ENCODE data around the gene VPS35L. TPM values are rescaled to one million over a fixed set of nuclear protein-coding genes. Genes with fewer than 3 reads are reported as not detected.
"Not testable (repeated sequence)": the region's sequence is repeated elsewhere in the genome, so short reads cannot be mapped to it uniquely, and the experiment has no call there.

The VPS35L gene
- total RNA-seq, 1 donor from 2014 or later: 79.0 TPM

DNA sequence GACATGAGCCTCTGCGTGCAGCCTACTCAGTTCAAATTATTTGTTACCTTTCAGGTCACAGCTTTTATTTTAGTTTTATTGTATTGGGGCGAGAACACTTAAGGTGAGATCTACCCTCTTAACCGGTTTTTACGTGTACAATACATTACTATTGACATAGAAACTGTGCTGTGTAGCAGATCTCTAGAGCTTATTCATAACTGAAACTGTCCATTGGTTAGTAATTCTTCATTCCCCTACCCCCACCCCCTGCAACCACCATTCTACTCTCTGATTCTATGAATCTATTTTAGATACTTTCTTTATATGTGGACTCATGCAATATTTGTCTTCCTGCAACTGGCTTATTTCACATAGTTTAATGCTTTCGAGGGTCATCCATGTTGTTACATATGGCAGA lies 119.0 kb downstream of the VPS35L start:
- Mint-ChIP-seq H3K9me3 (ENCODE audit: unreplicated experiment) (no peaks in the 10 kb centered on the region), H3K4me1 (ENCODE audit: unreplicated experiment) (no peaks in the 10 kb centered on the region), H3K27me3 (ENCODE audit: unreplicated experiment) (no peaks in the 10 kb centered on the region), H3K4me3 (ENCODE audit: unreplicated experiment) (no peak overlapping the region), H3K36me3 (ENCODE audit: unreplicated experiment) (peaks cover 26% of the 10 kb centered on the region), H3K27ac (ENCODE audit: unreplicated experiment) (no peak overlapping the region)
- no peak for DNase-seq (ENCODE audit: extremely low spot score, unreplicated experiment)
- TF ChIP-seq, protein P1, sequence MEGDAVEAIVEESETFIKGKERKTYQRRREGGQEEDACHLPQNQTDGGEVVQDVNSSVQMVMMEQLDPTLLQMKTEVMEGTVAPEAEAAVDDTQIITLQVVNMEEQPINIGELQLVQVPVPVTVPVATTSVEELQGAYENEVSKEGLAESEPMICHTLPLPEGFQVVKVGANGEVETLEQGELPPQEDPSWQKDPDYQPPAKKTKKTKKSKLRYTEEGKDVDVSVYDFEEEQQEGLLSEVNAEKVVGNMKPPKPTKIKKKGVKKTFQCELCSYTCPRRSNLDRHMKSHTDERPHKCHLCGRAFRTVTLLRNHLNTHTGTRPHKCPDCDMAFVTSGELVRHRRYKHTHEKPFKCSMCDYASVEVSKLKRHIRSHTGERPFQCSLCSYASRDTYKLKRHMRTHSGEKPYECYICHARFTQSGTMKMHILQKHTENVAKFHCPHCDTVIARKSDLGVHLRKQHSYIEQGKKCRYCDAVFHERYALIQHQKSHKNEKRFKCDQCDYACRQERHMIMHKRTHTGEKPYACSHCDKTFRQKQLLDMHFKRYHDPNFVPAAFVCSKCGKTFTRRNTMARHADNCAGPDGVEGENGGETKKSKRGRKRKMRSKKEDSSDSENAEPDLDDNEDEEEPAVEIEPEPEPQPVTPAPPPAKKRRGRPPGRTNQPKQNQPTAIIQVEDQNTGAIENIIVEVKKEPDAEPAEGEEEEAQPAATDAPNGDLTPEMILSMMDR (IDR thresholded peaks at IDR 0.05): no peak

DNA sequence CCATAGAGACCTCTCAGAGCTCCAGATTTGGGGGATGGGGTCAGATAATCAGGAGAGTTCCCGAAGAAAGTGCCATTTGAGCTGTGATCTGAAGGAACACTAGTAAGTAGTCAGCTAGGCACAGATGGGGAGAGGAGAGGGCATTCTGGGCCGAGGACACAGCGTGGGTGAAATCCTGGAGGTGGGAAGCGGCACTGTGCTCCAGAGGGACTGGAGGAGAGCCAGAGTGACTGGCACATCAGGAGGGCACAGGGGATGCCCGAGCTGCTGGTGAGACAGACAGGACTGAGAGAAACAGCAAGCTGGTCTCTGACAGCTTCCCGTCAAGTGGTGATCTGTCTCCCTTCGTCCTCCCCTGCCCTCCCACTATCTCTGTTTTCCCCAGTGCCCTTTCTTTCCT lies 121.9 kb downstream of the VPS35L start:
- Mint-ChIP-seq H3K4me3 (ENCODE audit: unreplicated experiment) (no peak overlapping the region), H3K4me1 (ENCODE audit: unreplicated experiment) (no peaks in the 10 kb centered on the region), H3K36me3 (ENCODE audit: unreplicated experiment) (peaks cover 21% of the 10 kb centered on the region), H3K27ac (ENCODE audit: unreplicated experiment) (no peak overlapping the region), H3K9me3 (ENCODE audit: unreplicated experiment) (no peaks in the 10 kb centered on the region), H3K27me3 (ENCODE audit: unreplicated experiment) (no peaks in the 10 kb centered on the region)
- TF ChIP-seq, protein P1 (IDR thresholded peaks at IDR 0.05): no peak
- no peak for DNase-seq (ENCODE audit: extremely low spot score, unreplicated experiment)

DNA sequence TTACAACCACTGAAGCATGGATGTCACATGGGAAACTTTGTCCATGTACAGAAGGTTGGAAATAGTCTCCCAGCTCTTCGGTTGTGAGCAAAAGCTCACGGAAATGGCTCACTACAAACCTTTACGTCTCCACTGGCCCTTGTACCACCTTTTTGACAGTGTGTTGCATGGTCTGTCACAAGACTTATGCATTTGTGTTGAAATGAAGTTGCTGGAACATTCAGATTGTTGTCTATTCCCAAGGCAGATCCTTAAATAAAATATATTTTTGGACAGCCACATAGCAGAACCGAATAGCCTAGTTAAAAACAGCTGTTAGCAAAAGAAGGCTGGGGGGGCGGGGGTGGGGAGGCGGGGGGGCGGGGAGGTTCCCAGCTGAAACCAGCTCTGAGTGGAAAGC lies 123.3 kb downstream of the VPS35L start:
- Mint-ChIP-seq H3K27ac (ENCODE audit: unreplicated experiment) (no peak overlapping the region), H3K4me1 (ENCODE audit: unreplicated experiment) (no peaks in the 10 kb centered on the region), H3K27me3 (ENCODE audit: unreplicated experiment) (no peaks in the 10 kb centered on the region), H3K4me3 (ENCODE audit: unreplicated experiment) (no peak overlapping the region), H3K36me3 (ENCODE audit: unreplicated experiment) (peaks cover 26% of the 10 kb centered on the region), H3K9me3 (ENCODE audit: unreplicated experiment) (no peaks in the 10 kb centered on the region)
- TF ChIP-seq, protein P1 (IDR thresholded peaks at IDR 0.05): no peak
- no peak for DNase-seq (ENCODE audit: extremely low spot score, unreplicated experiment)

DNA sequence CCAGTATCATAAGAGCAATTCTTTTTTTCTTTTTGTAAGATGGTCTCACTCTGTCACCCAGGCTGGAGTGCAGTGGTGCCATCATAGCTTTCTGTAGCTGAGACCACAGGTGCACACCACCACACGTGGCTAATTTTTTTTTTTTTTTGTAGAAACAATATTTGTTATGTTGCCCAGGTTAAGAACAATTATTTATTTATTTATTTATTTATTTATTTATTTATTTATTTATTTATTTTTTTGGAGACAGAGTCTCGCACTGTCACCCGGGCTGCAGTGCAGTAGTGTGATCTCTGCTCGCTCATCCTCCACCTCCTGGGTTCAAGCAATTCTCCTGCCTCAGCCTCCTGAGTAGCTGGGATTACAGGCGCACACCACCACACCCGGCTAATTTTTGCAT lies 123.8 kb downstream of the VPS35L start:
- DNase-seq (ENCODE audit: extremely low spot score, unreplicated experiment); H3K27ac Mint-ChIP-seq (ENCODE audit: unreplicated experiment); H3K4me3 Mint-ChIP-seq (ENCODE audit: unreplicated experiment); H3K4me1 Mint-ChIP-seq (ENCODE audit: unreplicated experiment); H3K27me3 Mint-ChIP-seq (ENCODE audit: unreplicated experiment); H3K9me3 Mint-ChIP-seq (ENCODE audit: unreplicated experiment): not testable (repeated sequence)
- peaks cover 27% of the 10 kb centered on the region for H3K36me3 Mint-ChIP-seq (ENCODE audit: unreplicated experiment)

DNA sequence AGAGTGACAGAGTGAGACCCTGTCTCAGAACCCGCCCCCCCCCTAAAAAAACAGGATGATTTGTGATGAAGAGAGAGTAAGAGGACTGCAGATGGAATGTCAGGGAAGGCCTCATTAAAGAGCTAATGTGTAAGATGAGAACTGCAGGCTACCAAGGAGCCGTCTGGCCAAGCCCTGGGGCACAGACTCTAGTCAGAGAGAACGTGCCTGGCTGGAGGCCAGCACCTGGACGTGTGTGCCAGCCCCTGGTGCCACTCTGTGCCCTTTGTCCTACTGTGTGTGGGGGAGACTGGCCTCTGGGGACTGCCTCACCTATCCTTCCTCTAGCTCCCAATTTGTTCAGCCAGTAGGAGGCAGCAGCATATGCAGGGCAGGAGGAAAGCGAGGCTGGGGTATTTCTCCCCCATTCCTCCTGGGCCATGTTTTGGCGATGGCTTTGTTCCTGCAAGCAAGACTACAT lies 125.4 kb downstream of the VPS35L start:
- peaks cover 31% of the 10 kb centered on the region for H3K36me3 Mint-ChIP-seq (ENCODE audit: unreplicated experiment)
- peaks cover 2% of the 10 kb centered on the region for H3K4me1 Mint-ChIP-seq (ENCODE audit: unreplicated experiment)
- H3K9me3 Mint-ChIP-seq (ENCODE audit: unreplicated experiment): peaks cover 5% of the 10 kb centered on the region
- no peak overlapping the region for H3K27ac Mint-ChIP-seq (ENCODE audit: unreplicated experiment)
- TF ChIP-seq, protein P1 (IDR thresholded peaks at IDR 0.05): no peak
- no peak for DNase-seq (ENCODE audit: extremely low spot score, unreplicated experiment)
- H3K4me3 Mint-ChIP-seq (ENCODE audit: unreplicated experiment): no peak overlapping the region
- H3K27me3 Mint-ChIP-seq (ENCODE audit: unreplicated experiment): no peaks in the 10 kb centered on the region

DNA sequence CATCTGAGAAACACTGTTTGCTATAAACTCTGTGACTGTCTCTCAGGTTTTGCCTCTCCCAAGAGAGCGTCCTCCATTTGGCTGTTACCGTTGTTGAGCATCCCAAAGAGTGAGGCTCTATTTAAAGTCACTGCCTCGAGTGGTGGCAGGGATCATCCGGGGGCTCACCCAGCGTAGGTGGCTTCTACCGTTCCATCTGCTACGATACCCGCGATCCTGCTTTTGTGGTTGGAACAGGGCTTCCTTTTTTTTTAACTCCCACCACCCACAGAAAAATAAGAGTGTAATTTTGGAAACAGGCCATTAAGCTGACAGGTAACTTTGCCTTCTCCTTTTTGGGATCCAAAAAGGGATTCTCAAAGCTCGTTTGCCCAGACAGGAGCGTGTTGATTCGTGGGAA lies 126.1 kb downstream of the VPS35L start:
- TF ChIP-seq, protein P1 (IDR thresholded peaks at IDR 0.05): no peak
- Mint-ChIP-seq H3K36me3 (ENCODE audit: unreplicated experiment) (peaks cover 31% of the 10 kb centered on the region), H3K27me3 (ENCODE audit: unreplicated experiment) (no peaks in the 10 kb centered on the region), H3K9me3 (ENCODE audit: unreplicated experiment) (peaks cover 5% of the 10 kb centered on the region), H3K4me3 (ENCODE audit: unreplicated experiment) (no peak overlapping the region), H3K4me1 (ENCODE audit: unreplicated experiment) (peaks cover 2% of the 10 kb centered on the region), H3K27ac (ENCODE audit: unreplicated experiment) (no peak overlapping the region)
- no peak for DNase-seq (ENCODE audit: extremely low spot score, unreplicated experiment)

All from osteocyte (in vitro differentiated cells).